OCI-LY1 (cell line): ENCODE results near the gene LMF1.

ENCODE experiments used
- EZH2 ChIP-seq: fragments of 200-600 bp; sonication (generic), shearing (Covaris generic); IDR thresholded peaks from 2 replicates; pipeline ENCODE4 v1.8.0; 2017; ENCODE audit warnings: borderline replicate concordance, mixed run types, mild to moderate bottlenecking, antibody characterized with exemption, low read length, moderate library complexity, mixed read lengths
- TF ChIP-seq, protein P1 (sequence below): fragments of 200-600 bp; sonication (generic), shearing (Covaris generic); IDR thresholded peaks from 2 replicates; pipeline ENCODE4 v1.5.1; 2017; ENCODE audit warnings: mild to moderate bottlenecking, antibody characterized with exemption, low read length, moderate library complexity, mixed read lengths

DNA sequence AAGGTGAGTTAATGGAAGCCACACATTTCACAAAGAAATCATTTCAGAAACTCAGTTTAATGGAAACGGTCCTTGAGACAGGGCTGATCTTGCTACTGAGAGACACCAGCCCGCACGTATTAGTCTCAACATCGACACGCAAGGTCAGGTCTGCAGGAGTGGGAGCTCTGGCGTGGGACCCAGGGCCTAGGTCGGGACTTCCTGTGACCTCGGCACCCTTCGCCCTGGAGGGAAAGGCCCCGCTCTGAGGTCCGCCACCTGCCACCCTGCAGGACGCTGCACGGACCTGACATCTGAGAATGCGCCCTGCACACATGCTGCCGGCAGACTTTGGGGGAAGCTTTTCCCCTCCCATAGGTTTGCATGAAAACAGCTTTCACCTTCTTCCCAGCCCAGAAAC is 59.7 kb downstream of the LMF1 start:
- TF ChIP-seq, protein P1, sequence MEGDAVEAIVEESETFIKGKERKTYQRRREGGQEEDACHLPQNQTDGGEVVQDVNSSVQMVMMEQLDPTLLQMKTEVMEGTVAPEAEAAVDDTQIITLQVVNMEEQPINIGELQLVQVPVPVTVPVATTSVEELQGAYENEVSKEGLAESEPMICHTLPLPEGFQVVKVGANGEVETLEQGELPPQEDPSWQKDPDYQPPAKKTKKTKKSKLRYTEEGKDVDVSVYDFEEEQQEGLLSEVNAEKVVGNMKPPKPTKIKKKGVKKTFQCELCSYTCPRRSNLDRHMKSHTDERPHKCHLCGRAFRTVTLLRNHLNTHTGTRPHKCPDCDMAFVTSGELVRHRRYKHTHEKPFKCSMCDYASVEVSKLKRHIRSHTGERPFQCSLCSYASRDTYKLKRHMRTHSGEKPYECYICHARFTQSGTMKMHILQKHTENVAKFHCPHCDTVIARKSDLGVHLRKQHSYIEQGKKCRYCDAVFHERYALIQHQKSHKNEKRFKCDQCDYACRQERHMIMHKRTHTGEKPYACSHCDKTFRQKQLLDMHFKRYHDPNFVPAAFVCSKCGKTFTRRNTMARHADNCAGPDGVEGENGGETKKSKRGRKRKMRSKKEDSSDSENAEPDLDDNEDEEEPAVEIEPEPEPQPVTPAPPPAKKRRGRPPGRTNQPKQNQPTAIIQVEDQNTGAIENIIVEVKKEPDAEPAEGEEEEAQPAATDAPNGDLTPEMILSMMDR: no peak
- no peak for TF ChIP-seq EZH2
